Measurements from ENCODE around the gene NTN4. TPM values are rescaled to one million over a fixed set of nuclear protein-coding genes. Genes with fewer than 3 reads are reported as not detected.

The NTN4 gene
- total RNA-seq, 1 experiment from 2014 or later, result 9.6 TPM

GRCh38 chr12:95830335-95831089 is 39.9 kb upstream of the NTN4 start:
- peak overlapping the region; percentile 89 for H3K27ac ChIP-seq (ENCODE audit: low read depth, low read length, poor library complexity, severe bottlenecking)
- no peaks in the 10 kb centered on the region for H3K9me3 ChIP-seq (ENCODE audit: low read depth, low read length, poor library complexity, severe bottlenecking)
- ChIA-PET CTCF (interaction anchor here (0.6 kb wide), 1 partner anchor 259 kb away, joined by 6 read pairs; no protein-coding TSS in a partner anchor), POLR2A (ENCODE audit: low non-redundant PET) (interaction anchor here (0.6 kb wide), 1 partner anchor 492 kb away, joined by 7 read pairs; no protein-coding TSS in a partner anchor)
- BruUV-seq (replicated peaks), result no TSS peak
- peaks cover 28% of the 10 kb centered on the region for H3K4me1 ChIP-seq (ENCODE audit: insufficient read depth, low read length, poor library complexity, severe bottlenecking)
- TF ChIP-seq EZH2 (IDR thresholded peaks at IDR 0.05; ENCODE audit: borderline replicate concordance, low read depth, low read length, poor library complexity, severe bottlenecking), result no peak
- no peak for TF ChIP-seq CTCF (conservative IDR thresholded peaks at IDR 0.05; ENCODE audit: low read depth, low read length)
- no peak for DNase-seq (ENCODE audit: low spot score)
- H3K36me3 ChIP-seq (ENCODE audit: insufficient read depth, low read length, poor library complexity, severe bottlenecking), result no peaks in the 10 kb centered on the region
- intact Hi-C loops (cut with micrococcal nuclease; ENCODE audit: unreplicated experiment), result no loop called here
- H3K4me3 ChIP-seq (ENCODE audit: low read depth, low read length, poor library complexity, severe bottlenecking), result peak overlapping the region; percentile 50
- H3K27me3 ChIP-seq (replicated peaks; ENCODE audit: insufficient read depth, low read depth, low read length, poor library complexity), result no peaks in the 10 kb centered on the region

GRCh38 chr12:95829395-95829794 is 38.8 kb upstream of the NTN4 start:
- TF ChIP-seq CTCF (conservative IDR thresholded peaks at IDR 0.05; ENCODE audit: low read depth, low read length), result no peak
- no peak for TF ChIP-seq EZH2 (IDR thresholded peaks at IDR 0.05; ENCODE audit: borderline replicate concordance, low read depth, low read length, poor library complexity, severe bottlenecking)
- H3K4me3 ChIP-seq (ENCODE audit: low read depth, low read length, poor library complexity, severe bottlenecking), result peak overlapping the region; percentile 50
- DNase-seq (ENCODE audit: low spot score), result no peak
- no peaks in the 10 kb centered on the region for H3K9me3 ChIP-seq (ENCODE audit: low read depth, low read length, poor library complexity, severe bottlenecking)
- peaks cover 30% of the 10 kb centered on the region for H3K4me1 ChIP-seq (ENCODE audit: insufficient read depth, low read length, poor library complexity, severe bottlenecking)
- intact Hi-C loops (cut with micrococcal nuclease; ENCODE audit: unreplicated experiment), result loop anchor here (5.0 to 10.0 kb wide), 2 partner anchors 368 to 685 kb away; no protein-coding TSS in a partner anchor
- no peaks in the 10 kb centered on the region for H3K27me3 ChIP-seq (replicated peaks; ENCODE audit: insufficient read depth, low read depth, low read length, poor library complexity)
- H3K36me3 ChIP-seq (ENCODE audit: insufficient read depth, low read length, poor library complexity, severe bottlenecking), result no peaks in the 10 kb centered on the region
- H3K27ac ChIP-seq (ENCODE audit: low read depth, low read length, poor library complexity, severe bottlenecking), result peak overlapping the region; percentile 89
- ChIA-PET CTCF (no interaction called here), POLR2A (ENCODE audit: low non-redundant PET) (no interaction called here)
- BruUV-seq (replicated peaks), result TSS peak; percentile 55

- ChIA-PET CTCF (no interaction called here), POLR2A (ENCODE audit: low non-redundant PET) (no interaction called here)
- no peak overlapping the region for H3K4me3 ChIP-seq (ENCODE audit: low read depth, low read length, poor library complexity, severe bottlenecking)
- TF ChIP-seq CTCF (conservative IDR thresholded peaks at IDR 0.05; ENCODE audit: low read depth, low read length), result peak; percentile 70
- TF ChIP-seq EZH2 (IDR thresholded peaks at IDR 0.05; ENCODE audit: borderline replicate concordance, low read depth, low read length, poor library complexity, severe bottlenecking), result no peak
- peaks cover 12% of the 10 kb centered on the region for H3K36me3 ChIP-seq (ENCODE audit: insufficient read depth, low read length, poor library complexity, severe bottlenecking)
- DNase-seq (ENCODE audit: low spot score), result peak; percentile 80
- no TSS peak for BruUV-seq (replicated peaks)
- intact Hi-C loops (cut with micrococcal nuclease; ENCODE audit: unreplicated experiment), result loop anchor here (10.0 kb wide), 1 partner anchor 695 kb away; no protein-coding TSS in a partner anchor
- H3K27ac ChIP-seq (ENCODE audit: low read depth, low read length, poor library complexity, severe bottlenecking), result no peak overlapping the region
- peaks cover 25% of the 10 kb centered on the region for H3K4me1 ChIP-seq (ENCODE audit: insufficient read depth, low read length, poor library complexity, severe bottlenecking)
- H3K27me3 ChIP-seq (replicated peaks; ENCODE audit: insufficient read depth, low read depth, low read length, poor library complexity), result no peaks in the 10 kb centered on the region
- no peaks in the 10 kb centered on the region for H3K9me3 ChIP-seq (ENCODE audit: low read depth, low read length, poor library complexity, severe bottlenecking)
Observed at GRCh38 chr12:95820096-95820703, 29.6 kb upstream of the NTN4 start.
